HepG2 (cell line): Measurements from ENCODE around the gene TEKT2. TPM values are rescaled to one million over a fixed set of nuclear protein-coding genes. Genes with fewer than 3 reads are reported as not detected.

Experiments
- MYC ChIP-seq: sonication (generic); formaldehyde crosslinking; IDR thresholded peaks from 2 replicates; pipeline ENCODE4 v1.9.0; 2021; ENCODE audit warnings: missing genetic modification reagents, borderline replicate concordance
- POLR2G ChIP-seq: fragments of 200-400 bp; formaldehyde crosslinking; IDR thresholded peaks from 2 replicates; pipeline ENCODE4 v1.6.1; 2018; ENCODE audit warnings: mild to moderate bottlenecking, low read depth, low read length, moderate library complexity
- ZFY ChIP-seq: sonication (generic); formaldehyde crosslinking; IDR thresholded peaks from 2 replicates; pipeline ENCODE4 v1.4.0; 2020; ENCODE audit warnings: missing genetic modification reagents
- polyA plus RNA-seq, 8 experiments: library from polyadenylated mRNA; depleted of rRNA in 3 of 8; stranded (reverse) in 7 of 8; unstranded in 1 of 8; fragments of >200 nt; fragmentation: Illumina TruSeq in 4 of 8; extraction: Trizol in 4 of 8; gene quantifications; 2 replicates each; pipeline versions ENCODE4 v1.2.1 to v1.2.3, GENCODE V29; 2011 to 2016; ENCODE audit warnings: low read depth in 4 of 8, missing spikeins in 1 of 8, mixed read lengths in 1 of 8; ENCODE audit not compliant: insufficient read depth in 1 of 8
- total RNA-seq, 5 experiments: library from RNA; depleted of rRNA; stranded (reverse); fragments of >200 nt; fragmentation: Illumina TruSeq; extraction: Trizol; gene quantifications; 2 replicates each; pipeline ENCODE4 v1.2.3, GENCODE V29; 2016; ENCODE audit warnings: low read depth in 1 of 5
- TF ChIP-seq, protein P1 (sequence below): sonication (generic); formaldehyde crosslinking; IDR thresholded peaks from 2 replicates; pipeline ENCODE4 v1.4.0; 2020; ENCODE audit warnings: missing genetic modification reagents
- TF ChIP-seq, protein P2 (sequence below): sonication (generic); formaldehyde crosslinking; IDR thresholded peaks from 2 replicates; pipeline ENCODE4 v1.5.1; 2020; ENCODE audit warnings: mild to moderate bottlenecking, missing genetic modification reagents, moderate library complexity

TEKT2 gene
- total and polyA plus RNA-seq, 2 of the 13 experiments (the other 11 are each of a cell fraction or from before 2014, with no cell fraction given), result 0.31 to 0.38 TPM

DNA sequence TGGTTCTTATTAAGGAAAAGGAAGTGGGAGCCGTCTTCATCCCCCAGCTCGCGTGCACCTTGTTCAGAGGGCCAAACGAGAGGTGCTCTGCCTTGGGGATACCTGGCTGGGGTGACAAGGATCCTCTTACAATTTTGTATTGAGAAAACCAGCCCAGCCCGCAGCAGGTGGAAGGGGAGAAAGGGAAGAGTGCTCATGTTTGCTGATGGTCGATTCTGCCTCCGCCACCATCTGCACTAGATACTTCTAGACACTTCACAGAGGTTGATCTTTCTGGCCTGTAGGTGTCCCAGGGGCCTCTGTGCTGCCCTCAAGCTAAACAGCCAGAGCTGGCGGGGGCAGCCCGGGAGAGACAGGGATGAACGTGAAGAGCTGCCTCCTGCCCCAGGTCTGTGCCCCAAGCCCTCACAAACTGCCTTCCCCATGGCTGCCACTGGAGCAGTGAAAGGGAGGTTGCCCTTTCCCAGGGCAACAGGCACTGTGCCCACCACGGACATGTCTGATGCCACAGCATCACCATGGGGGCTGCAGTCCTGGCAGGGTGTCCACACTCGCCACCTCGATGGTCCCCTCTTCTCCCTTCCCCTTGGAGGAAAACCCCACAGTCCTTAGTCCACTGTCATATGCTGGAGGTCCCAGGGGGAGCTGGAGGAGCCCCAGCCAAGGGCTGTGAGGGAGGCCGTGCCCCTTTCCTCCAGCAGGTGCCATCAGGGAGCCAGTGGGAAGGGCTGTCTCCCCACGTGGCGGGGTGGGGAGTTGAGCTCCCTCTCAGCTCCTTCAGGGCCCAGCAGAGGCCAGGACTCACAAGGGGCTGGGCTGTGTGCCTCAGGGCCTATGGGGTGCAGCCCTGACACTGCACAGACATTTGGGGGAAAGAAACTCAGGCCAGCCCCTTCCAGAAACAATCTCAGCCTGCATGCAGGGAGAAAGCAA lies 12.9 kb downstream of the TEKT2 start (continued):
- peak; percentile 44; the same call in 1 of the 2 replicates for TF ChIP-seq MYC (CRISPR knock-in tag)
- TF ChIP-seq, protein P1, sequence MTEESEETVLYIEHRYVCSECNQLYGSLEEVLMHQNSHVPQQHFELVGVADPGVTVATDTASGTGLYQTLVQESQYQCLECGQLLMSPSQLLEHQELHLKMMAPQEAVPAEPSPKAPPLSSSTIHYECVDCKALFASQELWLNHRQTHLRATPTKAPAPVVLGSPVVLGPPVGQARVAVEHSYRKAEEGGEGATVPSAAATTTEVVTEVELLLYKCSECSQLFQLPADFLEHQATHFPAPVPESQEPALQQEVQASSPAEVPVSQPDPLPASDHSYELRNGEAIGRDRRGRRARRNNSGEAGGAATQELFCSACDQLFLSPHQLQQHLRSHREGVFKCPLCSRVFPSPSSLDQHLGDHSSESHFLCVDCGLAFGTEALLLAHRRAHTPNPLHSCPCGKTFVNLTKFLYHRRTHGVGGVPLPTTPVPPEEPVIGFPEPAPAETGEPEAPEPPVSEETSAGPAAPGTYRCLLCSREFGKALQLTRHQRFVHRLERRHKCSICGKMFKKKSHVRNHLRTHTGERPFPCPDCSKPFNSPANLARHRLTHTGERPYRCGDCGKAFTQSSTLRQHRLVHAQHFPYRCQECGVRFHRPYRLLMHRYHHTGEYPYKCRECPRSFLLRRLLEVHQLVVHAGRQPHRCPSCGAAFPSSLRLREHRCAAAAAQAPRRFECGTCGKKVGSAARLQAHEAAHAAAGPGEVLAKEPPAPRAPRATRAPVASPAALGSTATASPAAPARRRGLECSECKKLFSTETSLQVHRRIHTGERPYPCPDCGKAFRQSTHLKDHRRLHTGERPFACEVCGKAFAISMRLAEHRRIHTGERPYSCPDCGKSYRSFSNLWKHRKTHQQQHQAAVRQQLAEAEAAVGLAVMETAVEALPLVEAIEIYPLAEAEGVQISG, result 0 out of 2 replicates have a peak, but pooled peaks have one; percentile 15
- TF ChIP-seq, protein P2, sequence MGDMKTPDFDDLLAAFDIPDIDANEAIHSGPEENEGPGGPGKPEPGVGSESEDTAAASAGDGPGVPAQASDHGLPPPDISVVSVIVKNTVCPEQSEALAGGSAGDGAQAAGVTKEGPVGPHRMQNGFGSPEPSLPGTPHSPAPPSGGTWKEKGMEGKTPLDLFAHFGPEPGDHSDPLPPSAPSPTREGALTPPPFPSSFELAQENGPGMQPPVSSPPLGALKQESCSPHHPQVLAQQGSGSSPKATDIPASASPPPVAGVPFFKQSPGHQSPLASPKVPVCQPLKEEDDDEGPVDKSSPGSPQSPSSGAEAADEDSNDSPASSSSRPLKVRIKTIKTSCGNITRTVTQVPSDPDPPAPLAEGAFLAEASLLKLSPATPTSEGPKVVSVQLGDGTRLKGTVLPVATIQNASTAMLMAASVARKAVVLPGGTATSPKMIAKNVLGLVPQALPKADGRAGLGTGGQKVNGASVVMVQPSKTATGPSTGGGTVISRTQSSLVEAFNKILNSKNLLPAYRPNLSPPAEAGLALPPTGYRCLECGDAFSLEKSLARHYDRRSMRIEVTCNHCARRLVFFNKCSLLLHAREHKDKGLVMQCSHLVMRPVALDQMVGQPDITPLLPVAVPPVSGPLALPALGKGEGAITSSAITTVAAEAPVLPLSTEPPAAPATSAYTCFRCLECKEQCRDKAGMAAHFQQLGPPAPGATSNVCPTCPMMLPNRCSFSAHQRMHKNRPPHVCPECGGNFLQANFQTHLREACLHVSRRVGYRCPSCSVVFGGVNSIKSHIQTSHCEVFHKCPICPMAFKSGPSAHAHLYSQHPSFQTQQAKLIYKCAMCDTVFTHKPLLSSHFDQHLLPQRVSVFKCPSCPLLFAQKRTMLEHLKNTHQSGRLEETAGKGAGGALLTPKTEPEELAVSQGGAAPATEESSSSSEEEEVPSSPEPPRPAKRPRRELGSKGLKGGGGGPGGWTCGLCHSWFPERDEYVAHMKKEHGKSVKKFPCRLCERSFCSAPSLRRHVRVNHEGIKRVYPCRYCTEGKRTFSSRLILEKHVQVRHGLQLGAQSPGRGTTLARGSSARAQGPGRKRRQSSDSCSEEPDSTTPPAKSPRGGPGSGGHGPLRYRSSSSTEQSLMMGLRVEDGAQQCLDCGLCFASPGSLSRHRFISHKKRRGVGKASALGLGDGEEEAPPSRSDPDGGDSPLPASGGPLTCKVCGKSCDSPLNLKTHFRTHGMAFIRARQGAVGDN, result peak; percentile 56
- peak; percentile 24; the same call in 1 of the 2 replicates for TF ChIP-seq ZFY (CRISPR knock-in tag)
- TF ChIP-seq POLR2G, result 0 out of 2 replicates have a peak, but pooled peaks have one; percentile 43
